Large intestine (tissue), 3 donors: Measurements from ENCODE around the gene TLE1. TPM values are rescaled to one million over a fixed set of nuclear protein-coding genes. Genes with fewer than 3 reads are reported as not detected.

ENCODE experiments used
- DNase-seq, 2 donors: peaks; one replicate each; pipeline versions ENCODE4 v3.0.0 to v3.0.0-alpha.2; 2013
- H3K27ac ChIP-seq: one replicate; pipeline ENCODE4 v1.5.1; 2013; ENCODE audit warnings: low read length
- H3K27me3 ChIP-seq: 2 replicates; pipeline ENCODE4 v1.6.1; 2013; ENCODE audit warnings: low read length; ENCODE audit not compliant: control insufficient read depth, insufficient read depth
- H3K36me3 ChIP-seq: 2 replicates; pipeline ENCODE4 v1.6.1; 2013; ENCODE audit warnings: low read length; ENCODE audit not compliant: control insufficient read depth, insufficient read depth
- H3K4me1 ChIP-seq: one replicate; pipeline ENCODE4 v1.6.1; 2013; ENCODE audit warnings: low read length; ENCODE audit not compliant: control insufficient read depth, insufficient read depth
- H3K4me3 ChIP-seq: one replicate; pipeline ENCODE4 v1.5.1; 2013; ENCODE audit warnings: low read length
- H3K9me3 ChIP-seq: one replicate; pipeline ENCODE4 v1.6.1; 2013; ENCODE audit warnings: mild to moderate bottlenecking, low read depth, low read length, moderate library complexity; ENCODE audit not compliant: control insufficient read depth
- WGBS: methylation state at CpG from one replicate; pipeline ENCODE4 v1.1.5; 2013; ENCODE audit warnings: low lambda C conversion rate; ENCODE audit not compliant: insufficient coverage; 5-methylcytosine and 5-hydroxymethylcytosine counted together
- polyA plus RNA-seq: library from polyadenylated mRNA; unstranded; fragments of 120-200 nt; gene quantifications from one replicate; pipeline ENCODE4 v1.2.1, GENCODE V29; 2013

TLE1 gene
- polyA plus RNA-seq, 1 donor, result 26.7 TPM

- WGBS, result 0% methylated on average over 1 of the region's 36 CpGs
- peak overlapping the region; percentile 86 for H3K4me3 ChIP-seq
- peaks cover 23% of the 10 kb centered on the region for H3K36me3 ChIP-seq
- peak; percentile 77 to 88 for DNase-seq
- peaks cover 5% of the 10 kb centered on the region for H3K4me1 ChIP-seq
- no peaks in the 10 kb centered on the region for H3K27me3 ChIP-seq
- no peaks in the 10 kb centered on the region for H3K9me3 ChIP-seq
- peak overlapping the region; percentile 50 for H3K27ac ChIP-seq
Measured at GRCh38 chr9:81686614-81687520, 2.5 kb downstream of the TLE1 start.

- peaks cover 5% of the 10 kb centered on the region for H3K4me1 ChIP-seq
- WGBS, result 51% methylated on average over 2 of the region's 5 CpGs
- peak in 1 of 2 donors; percentile 41 for DNase-seq
- no peaks in the 10 kb centered on the region for H3K9me3 ChIP-seq
- no peaks in the 10 kb centered on the region for H3K27me3 ChIP-seq
- peak overlapping the region; percentile 86 for H3K4me3 ChIP-seq
- peak overlapping the region; percentile 4 for H3K27ac ChIP-seq
- H3K36me3 ChIP-seq, result peaks cover 28% of the 10 kb centered on the region
Measured at GRCh38 chr9:81685763-81686613, 3.4 kb downstream of the TLE1 start.

GRCh38 chr9:81684635-81685034 is 4.7 kb downstream of the TLE1 start:
- Histone ChIP-seq H3K4me1 (peaks cover 4% of the 10 kb centered on the region), H3K4me3 (no peak overlapping the region), H3K27me3 (no peaks in the 10 kb centered on the region), H3K36me3 (peaks cover 34% of the 10 kb centered on the region), H3K27ac (no peak overlapping the region), H3K9me3 (no peaks in the 10 kb centered on the region)
- 92% methylated on average over 3 of the region's 4 CpGs for WGBS
- no peak for DNase-seq

GRCh38 chr9:81683704-81684103 is 5.6 kb downstream of the TLE1 start:
- no peak overlapping the region for H3K4me3 ChIP-seq
- no peak for DNase-seq
- no peaks in the 10 kb centered on the region for H3K9me3 ChIP-seq
- no peaks in the 10 kb centered on the region for H3K27me3 ChIP-seq
- H3K27ac ChIP-seq, result no peak overlapping the region
- peaks cover 35% of the 10 kb centered on the region for H3K36me3 ChIP-seq
- peaks cover 4% of the 10 kb centered on the region for H3K4me1 ChIP-seq
- WGBS, result no CpG with 5 or more reads among the region's 3 CpGs

GRCh38 chr9:81683238-81683637 is 6.1 kb downstream of the TLE1 start:
- no CpG with 5 or more reads among the region's 3 CpGs for WGBS
- no peak overlapping the region for H3K27ac ChIP-seq
- peaks cover 4% of the 10 kb centered on the region for H3K4me1 ChIP-seq
- H3K9me3 ChIP-seq, result no peaks in the 10 kb centered on the region
- peaks cover 40% of the 10 kb centered on the region for H3K36me3 ChIP-seq
- no peak for DNase-seq
- H3K27me3 ChIP-seq, result no peaks in the 10 kb centered on the region
- no peak overlapping the region for H3K4me3 ChIP-seq

GRCh38 chr9:81682797-81683196 is 6.5 kb downstream of the TLE1 start:
- H3K27ac ChIP-seq, result no peak overlapping the region
- peaks cover 42% of the 10 kb centered on the region for H3K36me3 ChIP-seq
- 79% methylated on average over 4 of the region's 8 CpGs for WGBS
- H3K4me1 ChIP-seq, result peaks cover 4% of the 10 kb centered on the region
- no peak overlapping the region for H3K4me3 ChIP-seq
- no peak for DNase-seq
- H3K27me3 ChIP-seq, result no peaks in the 10 kb centered on the region
- no peaks in the 10 kb centered on the region for H3K9me3 ChIP-seq

GRCh38 chr9:81682177-81682576 is 7.2 kb downstream of the TLE1 start:
- Histone ChIP-seq H3K27me3 (no peaks in the 10 kb centered on the region), H3K27ac (no peak overlapping the region), H3K4me1 (peaks cover 4% of the 10 kb centered on the region), H3K36me3 (peaks cover 44% of the 10 kb centered on the region), H3K9me3 (no peaks in the 10 kb centered on the region), H3K4me3 (no peak overlapping the region)
- WGBS, result no CpG with 5 or more reads among the region's 4 CpGs
- DNase-seq, result no peak

GRCh38 chr9:81680506-81680905 is 8.8 kb downstream of the TLE1 start:
- no peak overlapping the region for H3K27ac ChIP-seq
- no peak overlapping the region for H3K4me3 ChIP-seq
- H3K9me3 ChIP-seq, result no peaks in the 10 kb centered on the region
- DNase-seq, result no peak
- no peaks in the 10 kb centered on the region for H3K27me3 ChIP-seq
- WGBS, result no CpG with 5 or more reads among the region's 1 CpG
- peaks cover 4% of the 10 kb centered on the region for H3K4me1 ChIP-seq
- peaks cover 53% of the 10 kb centered on the region for H3K36me3 ChIP-seq

GRCh38 chr9:81680006-81680405 is 9.3 kb downstream of the TLE1 start:
- no peaks in the 10 kb centered on the region for H3K9me3 ChIP-seq
- no CpG with 5 or more reads among the region's 9 CpGs for WGBS
- H3K36me3 ChIP-seq, result peaks cover 50% of the 10 kb centered on the region
- no peak overlapping the region for H3K27ac ChIP-seq
- no peak overlapping the region for H3K4me3 ChIP-seq
- H3K4me1 ChIP-seq, result peaks cover 4% of the 10 kb centered on the region
- no peaks in the 10 kb centered on the region for H3K27me3 ChIP-seq
- no peak for DNase-seq

GRCh38 chr9:81678088-81678487 is 11.3 kb downstream of the TLE1 start:
- Histone ChIP-seq H3K9me3 (no peaks in the 10 kb centered on the region), H3K27me3 (no peaks in the 10 kb centered on the region), H3K27ac (no peak overlapping the region), H3K4me3 (no peak overlapping the region), H3K36me3 (peaks cover 46% of the 10 kb centered on the region), H3K4me1 (peaks cover 4% of the 10 kb centered on the region)
- no peak for DNase-seq
- WGBS, result no CpG with 5 or more reads among the region's 1 CpG
